Muscle of arm (tissue), 12 donors: ENCODE results near the gene PRM1. TPM values are rescaled to one million over a fixed set of nuclear protein-coding genes. Genes with fewer than 3 reads are reported as not detected.

Experiments used
- DNase-seq: peaks from one replicate; pipeline ENCODE4 v3.0.0-alpha.2; 2013
- polyA plus RNA-seq, 12 donors: library from polyadenylated mRNA; unstranded; fragments of 120-200 nt; gene quantifications; one replicate each; pipeline ENCODE4 v1.2.1, GENCODE V29; 2013; ENCODE audit not compliant: insufficient read length in 12 of 12

The PRM1 gene
- polyA plus RNA-seq, 12 donors = not detected

DNA sequence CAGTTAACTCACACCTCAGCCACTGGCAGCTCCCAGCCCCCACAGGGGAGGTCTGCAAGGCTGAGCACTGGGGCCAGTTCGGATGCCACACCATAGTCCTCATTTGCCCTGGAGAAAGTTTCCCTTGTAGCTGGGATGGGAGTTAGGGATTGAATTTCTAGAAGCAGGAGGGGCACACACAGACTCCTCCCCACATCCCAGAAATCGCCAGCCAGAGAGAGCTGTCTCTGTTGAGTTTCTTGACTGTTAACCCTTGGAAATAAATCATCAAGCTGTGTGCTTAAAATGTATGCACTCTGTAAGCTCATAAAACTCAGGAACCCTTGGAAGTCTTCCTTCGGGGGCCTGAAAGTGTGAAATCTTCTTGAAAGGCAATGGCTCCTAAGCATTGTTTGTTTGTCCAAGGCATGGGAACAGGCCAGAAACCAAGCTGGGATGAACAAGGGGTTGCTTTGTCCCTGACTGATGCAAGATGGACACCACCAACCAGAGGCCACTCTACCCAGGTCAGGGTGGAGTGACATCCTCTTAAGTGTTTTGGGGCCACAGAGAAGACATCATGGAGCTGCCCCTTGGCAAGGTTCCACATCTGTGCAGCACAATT is 7.3 kb downstream of the PRM1 start:
- DNase-seq = no peak

GRCh38 chr16:11272921-11273720 is 8.0 kb downstream of the PRM1 start, which contains the start of gene PRM3:
TSS of gene PRM3 (minus strand) at chr16:11273629. CDS start at chr16:11273595, 34 bp downstream.
- DNase-seq = no peak

DNA sequence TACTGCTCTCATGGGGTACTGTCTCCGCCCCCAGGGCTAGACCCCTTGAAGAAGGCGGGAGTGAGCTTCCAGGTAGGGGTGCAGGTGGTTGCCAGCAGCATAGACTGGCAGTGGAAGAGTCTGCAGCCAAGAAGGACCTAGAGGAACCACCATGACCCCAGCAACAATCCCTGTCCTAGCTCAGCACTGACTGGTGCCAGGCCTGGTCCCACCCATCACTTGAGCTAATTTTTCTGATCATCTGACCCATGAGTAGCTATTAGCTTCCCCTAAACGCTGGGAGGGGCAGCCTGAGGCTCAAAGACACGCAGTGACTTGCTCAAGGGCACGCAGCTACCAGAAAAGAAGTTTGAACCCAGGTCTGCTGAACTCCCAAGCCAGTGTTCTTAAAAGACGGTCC is 8.6 kb downstream of the PRM1 start:
- DNase-seq = no peak

GRCh38 chr16:11271610-11272009 is 9.5 kb downstream of the PRM1 start:
- DNase-seq = no peak

GRCh38 chr16:11270602-11271162 is 10.4 kb downstream of the PRM1 start:
- DNase-seq = no peak

GRCh38 chr16:11268921-11269375 is 12.2 kb downstream of the PRM1 start, which contains the start of gene TNP2:
TSS of gene TNP2 (minus strand) at chr16:11269325. CDS start at chr16:11269262, 63 bp downstream.
- no peak for DNase-seq

- DNase-seq = no peak
Measured at GRCh38 chr16:11265124-11265523, 16.0 kb downstream of the PRM1 start.

- DNase-seq = no peak
Measured at GRCh38 chr16:11264155-11264832, 16.8 kb downstream of the PRM1 start.

DNA sequence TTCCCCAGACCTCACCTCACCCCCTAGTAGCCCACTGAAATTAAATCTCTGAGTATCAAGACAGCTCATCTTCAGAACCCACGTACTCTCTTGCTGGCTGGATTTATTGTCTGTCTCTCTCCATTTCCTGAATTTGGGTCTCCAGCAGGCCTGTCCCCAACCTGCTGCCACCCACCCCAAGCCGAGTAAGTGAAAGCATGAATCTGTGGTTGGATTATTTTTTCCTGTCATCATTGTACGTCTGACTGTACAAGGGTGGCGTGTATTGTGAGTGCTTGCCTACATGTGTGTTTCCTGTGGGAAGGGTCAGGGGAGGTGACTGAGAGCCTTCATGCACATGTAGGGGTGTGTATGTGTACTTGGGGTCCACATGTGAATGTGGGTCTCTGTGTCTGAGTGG is 17.4 kb downstream of the PRM1 start:
- no peak for DNase-seq

- no peak for DNase-seq
Measured at GRCh38 chr16:11262915-11263314, 18.2 kb downstream of the PRM1 start.

DNA sequence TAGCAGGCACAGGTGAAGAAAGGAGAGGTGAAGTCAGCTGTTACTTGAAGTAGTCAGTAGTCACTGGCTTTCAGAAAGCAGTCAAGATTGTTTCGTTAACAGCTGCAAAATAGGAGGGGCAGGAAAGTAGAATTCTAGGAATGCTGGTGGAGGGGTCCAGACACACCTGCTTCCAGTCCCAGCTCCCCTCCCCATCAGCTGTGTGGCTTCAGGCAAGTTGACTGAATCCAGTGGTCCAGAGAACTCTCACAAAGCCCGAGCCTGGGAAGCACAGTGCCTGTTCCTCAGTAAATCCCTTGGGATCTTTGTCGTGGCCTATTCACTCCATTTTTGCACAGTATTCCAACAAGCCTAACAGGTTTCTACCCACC is 20.5 kb downstream of the PRM1 start:
- no peak for DNase-seq

GRCh38 chr16:11259655-11260595 is 21.2 kb downstream of the PRM1 start:
- no peak for DNase-seq

- DNase-seq = no peak
Measured at GRCh38 chr16:11258553-11259492, 22.3 kb downstream of the PRM1 start.

DNA sequence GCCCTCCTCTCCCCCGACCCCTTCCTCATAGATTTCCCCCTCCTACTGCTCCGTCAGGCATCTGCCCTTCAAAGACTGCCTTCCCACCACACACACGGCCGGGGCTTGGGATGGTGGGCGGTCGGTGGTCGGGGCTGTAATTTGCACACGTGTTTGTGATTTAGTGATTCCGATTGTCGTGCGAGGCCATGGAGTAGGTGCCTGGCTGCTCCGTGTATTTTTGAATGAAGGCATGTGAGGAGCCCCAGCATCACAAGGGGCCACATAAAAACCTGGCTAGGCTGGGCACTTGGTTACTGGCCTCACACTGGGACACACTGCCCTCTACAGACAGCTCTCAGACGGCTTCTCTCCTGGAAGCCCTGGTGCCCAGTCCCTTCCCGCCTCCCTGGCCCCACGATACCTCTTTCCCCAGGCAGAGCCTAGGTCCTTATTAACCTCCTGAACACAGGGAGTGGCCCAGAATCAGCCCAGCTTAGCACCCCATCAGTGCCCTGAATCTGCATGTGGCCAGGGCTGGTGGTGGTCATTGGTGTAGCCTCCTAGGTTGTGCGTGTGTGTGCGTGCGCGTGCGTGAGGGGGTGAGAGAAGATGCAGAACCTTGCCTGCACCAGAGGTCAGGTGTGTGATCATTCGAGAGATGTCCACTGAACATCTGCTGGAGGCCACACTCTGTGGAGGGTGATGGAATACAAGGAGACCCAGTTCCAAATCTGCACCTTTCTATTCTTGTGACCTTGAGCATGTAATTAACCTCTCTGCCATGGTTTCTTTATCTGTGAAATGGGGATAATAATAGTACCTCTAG is 23.8 kb downstream of the PRM1 start:
- DNase-seq = peak; percentile 86

DNA sequence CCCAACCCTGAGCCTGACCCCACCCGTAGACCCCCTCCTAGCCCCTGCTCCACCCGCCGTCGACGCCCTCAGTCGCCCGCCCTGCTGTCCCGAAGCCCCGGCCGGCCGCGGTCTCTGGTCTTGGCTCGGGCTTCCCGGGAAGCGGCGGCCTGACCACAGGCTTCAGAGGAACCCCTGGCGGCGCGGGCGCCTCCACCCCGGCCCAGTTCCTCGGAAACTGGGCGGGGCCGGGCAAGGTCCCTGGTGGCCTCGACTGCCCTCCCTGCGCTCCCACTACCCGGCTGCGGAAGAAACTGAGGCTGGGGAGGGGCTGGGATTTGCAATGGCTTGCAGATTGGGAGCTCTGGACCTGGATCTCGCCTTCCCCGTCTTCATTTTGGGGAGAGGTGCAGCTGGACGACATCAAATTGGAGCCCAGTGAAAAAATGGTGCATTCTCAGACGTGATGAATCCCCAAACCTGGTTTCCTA is 24.4 kb downstream of the PRM1 start:
- DNase-seq = peak; percentile 52

DNA sequence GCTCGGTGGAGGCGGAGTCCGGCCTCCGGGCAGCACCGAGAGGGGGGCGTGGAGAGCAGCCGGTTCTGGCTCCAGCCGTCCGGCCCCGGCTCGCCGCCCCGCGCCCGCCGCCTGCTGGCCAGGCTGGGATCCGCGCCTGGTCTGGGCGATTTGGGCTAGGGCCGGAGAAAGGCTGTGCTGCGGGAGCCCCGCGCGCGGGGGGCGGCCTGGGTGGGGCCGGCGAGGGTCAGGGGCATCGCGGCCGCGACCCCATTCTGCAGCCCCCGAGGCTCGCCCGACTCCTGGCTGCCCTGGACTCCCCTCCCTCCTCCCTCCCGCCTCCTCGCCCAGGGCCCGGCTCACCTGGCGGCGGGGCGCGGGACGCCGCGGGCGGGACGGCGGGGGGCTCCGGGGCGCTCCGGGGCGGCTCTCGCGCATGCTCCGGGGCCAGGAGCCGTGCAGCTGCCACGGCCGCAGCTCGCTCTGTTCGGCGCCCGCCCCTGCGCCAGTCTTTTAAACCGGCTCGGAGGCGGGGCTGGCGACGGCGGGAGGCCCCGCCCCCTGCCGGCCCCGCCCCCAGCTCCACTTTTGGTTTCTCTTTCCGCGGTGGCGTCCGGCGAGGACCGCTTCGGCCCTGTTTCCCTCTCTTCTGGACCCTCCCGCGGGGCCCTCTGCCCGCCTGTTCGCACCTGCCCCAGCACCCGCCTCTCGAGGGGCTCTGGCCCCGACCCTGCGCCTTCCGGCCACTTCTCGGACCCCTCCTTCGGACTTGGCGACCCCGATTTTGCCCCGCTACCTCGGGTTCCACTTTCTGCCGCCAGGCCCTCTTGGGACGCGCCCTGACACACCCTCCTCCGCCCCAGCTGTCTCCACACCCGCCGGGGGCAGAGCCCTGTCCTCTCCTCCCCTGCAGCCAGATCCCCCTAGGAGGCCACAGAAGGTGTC is 25.1 kb downstream of the PRM1 start, which contains the start of gene SOCS1:
SOCS1 (minus strand) TSS at position 468 of the 924 bp plus-strand sequence. CDS start 726 bp downstream, outside the sequence.
- peak; percentile 90 for DNase-seq

DNA sequence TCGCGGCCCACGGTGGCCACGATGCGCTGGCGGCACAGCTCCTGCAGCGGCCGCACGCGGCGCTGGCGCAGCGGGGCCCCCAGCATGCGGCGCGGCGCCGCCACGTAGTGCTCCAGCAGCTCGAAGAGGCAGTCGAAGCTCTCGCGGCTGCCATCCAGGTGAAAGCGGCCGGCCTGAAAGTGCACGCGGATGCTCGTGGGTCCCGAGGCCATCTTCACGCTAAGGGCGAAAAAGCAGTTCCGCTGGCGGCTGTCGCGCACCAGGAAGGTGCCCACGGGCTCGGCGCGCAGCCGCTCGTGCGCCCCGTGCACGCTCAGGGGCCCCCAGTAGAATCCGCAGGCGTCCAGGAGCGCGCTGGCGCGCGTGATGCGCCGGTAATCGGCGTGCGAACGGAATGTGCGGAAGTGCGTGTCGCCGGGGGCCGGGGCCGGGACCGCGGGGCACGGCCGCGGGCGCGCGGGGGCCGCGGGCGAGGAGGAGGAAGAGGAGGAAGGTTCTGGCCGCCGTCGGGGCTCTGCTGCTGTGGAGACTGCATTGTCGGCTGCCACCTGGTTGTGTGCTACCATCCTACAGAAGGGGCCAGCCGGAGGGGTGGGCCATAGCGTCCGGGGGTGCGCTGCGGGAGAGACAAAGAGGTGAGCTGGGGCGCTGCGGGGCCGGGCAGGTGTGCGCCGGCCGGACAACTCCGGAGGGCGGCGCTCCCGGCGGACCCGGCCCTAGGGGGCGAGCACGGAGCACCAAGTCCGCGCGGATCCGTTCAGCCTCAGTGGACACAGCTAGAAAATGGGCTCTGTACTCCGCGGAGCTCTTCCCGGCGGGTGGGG is 26.0 kb downstream of the PRM1 start:
- DNase-seq = peak; percentile 50
